CD4-positive, alpha-beta memory T cell (primary cell): ENCODE measurements around the gene SLC51B. TPM values are rescaled to one million over a fixed set of nuclear protein-coding genes. Genes with fewer than 3 reads are reported as not detected.

ENCODE experiments used
- CTCF ChIA-PET: fragments of 350-600 bp; sonication (Branson Sonifier 250); formaldehyde crosslinking; loops from one replicate; lab custom pipeline; 2021; ENCODE audit warnings: inconsistent platforms; ENCODE audit not compliant: partially characterized antibody; lab: Charles Lee
- POLR2A ChIA-PET: fragments of 350-600 bp; sonication (Branson Sonifier 250); formaldehyde crosslinking; loops from one replicate; lab custom pipeline; 2021; ENCODE audit not compliant: partially characterized antibody; lab: Charles Lee
- DNase-seq, 5 donors: peaks; one replicate each; pipeline versions ENCODE4 v3.0.0 to v3.0.0-alpha.2; 2020 to 2022; ENCODE audit warnings: mixed read lengths in 1 of 5
- H3K27ac ChIP-seq: one replicate; pipeline ENCODE4 v1.7.0; 2013; ENCODE audit warnings: low read depth, low read length
- H3K27me3 ChIP-seq: 2 replicates; pipeline ENCODE4 v1.7.0; 2013; ENCODE audit warnings: mild to moderate bottlenecking, low read length, moderate library complexity; ENCODE audit not compliant: insufficient read depth
- H3K36me3 ChIP-seq: 2 replicates; pipeline ENCODE4 v1.7.0; 2013; ENCODE audit warnings: mild to moderate bottlenecking, low read length, moderate library complexity; ENCODE audit not compliant: insufficient read depth
- H3K4me1 ChIP-seq: 2 replicates; pipeline ENCODE4 v1.7.0; 2013; ENCODE audit warnings: mild to moderate bottlenecking, low read length, moderate library complexity; ENCODE audit not compliant: insufficient read depth
- H3K4me3 ChIP-seq, 2 donors: one replicate each; pipeline ENCODE4 v1.7.0; 2013; ENCODE audit warnings: low read length in 2 of 2, mild to moderate bottlenecking in 1 of 2
- H3K9me3 ChIP-seq, 2 donors: one replicate each; pipeline ENCODE4 v1.7.0; 2013; ENCODE audit warnings: low read length in 2 of 2, control low read depth in 1 of 2; ENCODE audit not compliant: control insufficient read depth in 1 of 2
- H3K27ac Mint-ChIP-seq, 7 donors: one replicate each; pipeline ENCODE4 v1.8.0; 2020 to 2021; ENCODE audit warnings: mixed read lengths in 7 of 7, mild to moderate bottlenecking in 6 of 7, inconsistent platforms in 3 of 7, moderate library complexity in 3 of 7
- H3K27me3 Mint-ChIP-seq, 2 donors: one replicate each; pipeline ENCODE4 v1.8.0; 2020 to 2021; ENCODE audit warnings: mixed read lengths in 2 of 2
- H3K36me3 Mint-ChIP-seq, 2 donors: one replicate each; pipeline ENCODE4 v1.8.0; 2020 to 2021; ENCODE audit warnings: mixed read lengths in 2 of 2, inconsistent platforms in 1 of 2, mild to moderate bottlenecking in 1 of 2
- H3K4me1 Mint-ChIP-seq, 4 donors: one replicate each; pipeline ENCODE4 v1.8.0; 2020 to 2021; ENCODE audit warnings: mixed read lengths in 4 of 4, mild to moderate bottlenecking in 1 of 4
- H3K4me3 Mint-ChIP-seq, 8 donors: one replicate each; pipeline ENCODE4 v1.8.0; 2020 to 2021; ENCODE audit warnings: mixed read lengths in 8 of 8, mild to moderate bottlenecking in 7 of 8, moderate library complexity in 6 of 8, inconsistent platforms in 3 of 8
- H3K9me3 Mint-ChIP-seq, 8 donors: one replicate each; pipeline ENCODE4 v1.8.0; 2020 to 2021; ENCODE audit warnings: mixed read lengths in 8 of 8, mild to moderate bottlenecking in 5 of 8, inconsistent platforms in 3 of 8, moderate library complexity in 1 of 8
- intact Hi-C: fragments of 100-400 bp; cut with micrococcal nuclease; formaldehyde crosslinking; loops from one replicate; pipeline ENCODE4 v1.15.1; 2023
- polyA plus RNA-seq, 2 donors: library from polyadenylated mRNA; unstranded; fragments of 300-500 nt; fragmentation: Illumina TruSeq; gene quantifications; one replicate each; pipeline ENCODE4 v1.2.3, GENCODE V29; 2021
- total RNA-seq, 2 experiments: library from RNA; stranded (reverse); gene quantifications; one replicate each; pipeline ENCODE4 v1.2.3, GENCODE V29; 2021

Gene SLC51B
- total and polyA plus RNA-seq, 4 experiments from 2014 or later, result not detected

- Histone ChIP-seq H3K36me3 (peaks cover 21% of the 10 kb centered on the region), H3K27ac (no peak overlapping the region), H3K27me3 (no peaks in the 10 kb centered on the region), H3K9me3 (no peaks in the 10 kb centered on the region), H3K4me3 (no peak overlapping the region), H3K4me1 (no peaks in the 10 kb centered on the region)
- Mint-ChIP-seq H3K9me3 (no peaks in the 10 kb centered on the region), H3K27me3 (no peaks in the 10 kb centered on the region), H3K4me3 (no peak overlapping the region), H3K27ac (peak overlapping the region in 1 of 7 donors; percentile 33), H3K36me3 (peaks cover 52 to 60% of the 10 kb centered on the region in 2 donors), H3K4me1 (peaks cover 0 to 6% (median under 1%) of the 10 kb centered on the region in 4 donors)
- ChIA-PET POLR2A (no interaction called here), CTCF (interaction anchor here (0.6 kb wide), 1 partner anchor 133 kb away, joined by 3 read pairs; no protein-coding TSS in a partner anchor)
- DNase-seq, result no peak
- intact Hi-C loops, result no loop called here
Observed at GRCh38 chr15:65020419-65020818, 24.8 kb upstream of the SLC51B start.

DNA sequence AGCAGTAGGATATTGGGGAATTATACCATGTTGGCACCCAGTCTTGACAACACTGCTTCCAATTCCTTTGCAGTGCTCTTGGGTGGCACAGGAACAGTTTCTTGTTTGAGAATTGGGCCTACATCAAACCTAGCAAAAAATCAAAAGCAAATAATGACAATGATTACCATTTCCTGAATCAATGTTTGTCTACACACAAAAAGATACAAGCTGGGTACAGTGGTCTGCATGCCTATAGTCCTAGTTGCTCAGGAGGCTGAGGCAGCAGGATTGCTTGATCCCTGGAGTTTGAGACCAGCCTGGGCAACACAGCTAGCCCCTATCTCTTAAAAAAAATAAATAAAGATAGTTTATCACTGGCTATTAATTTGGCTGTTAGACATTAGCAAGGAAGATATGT is 23.7 kb upstream of the SLC51B start:
- ChIA-PET POLR2A (no interaction called here), CTCF (no interaction called here)
- Mint-ChIP-seq H3K36me3 (peaks cover 45 to 58% of the 10 kb centered on the region in 2 donors), H3K9me3 (no peaks in the 10 kb centered on the region), H3K4me3 (no peak overlapping the region), H3K27ac (no peak overlapping the region), H3K4me1 (peaks cover 0 to 6% (median 2%) of the 10 kb centered on the region in 4 donors), H3K27me3 (no peaks in the 10 kb centered on the region)
- H3K27me3 ChIP-seq, result no peaks in the 10 kb centered on the region
- no peak for DNase-seq
- H3K9me3 ChIP-seq, result no peaks in the 10 kb centered on the region
- H3K36me3 ChIP-seq, result peaks cover 12% of the 10 kb centered on the region
- no peak overlapping the region for H3K4me3 ChIP-seq
- no peaks in the 10 kb centered on the region for H3K4me1 ChIP-seq
- no peak overlapping the region for H3K27ac ChIP-seq
- intact Hi-C loops, result no loop called here

DNA sequence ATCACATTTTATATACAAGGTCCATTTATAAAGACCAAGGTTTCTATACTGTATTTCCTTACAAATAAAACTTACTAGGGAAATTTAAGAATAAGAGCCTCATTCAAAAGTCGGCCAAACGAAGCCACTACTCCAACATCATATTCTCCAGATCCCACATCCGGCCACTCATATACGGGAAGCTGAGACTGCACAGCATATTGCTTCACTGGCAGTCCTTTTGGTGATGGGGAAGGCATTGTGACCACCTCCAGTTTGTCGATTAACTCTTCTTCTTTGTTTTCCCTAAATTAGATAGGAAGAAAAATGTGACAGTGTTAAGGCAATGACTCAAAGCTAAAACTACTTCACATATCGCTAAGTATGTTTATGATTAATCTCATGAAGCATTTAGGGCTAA is 18.4 kb upstream of the SLC51B start:
- H3K27me3 Mint-ChIP-seq, result peaks cover 0 to 2% of the 10 kb centered on the region in 2 donors
- intact Hi-C loops, result no loop called here
- Histone ChIP-seq H3K27ac (no peak overlapping the region), H3K27me3 (no peaks in the 10 kb centered on the region), H3K4me1 (peaks cover 11% of the 10 kb centered on the region), H3K4me3 (no peak overlapping the region), H3K36me3 (no peaks in the 10 kb centered on the region), H3K9me3 (no peaks in the 10 kb centered on the region)
- ChIA-PET CTCF (interaction anchor here (1.2 kb wide), 1 partner anchor 8 kb away, joined by 3 read pairs; no protein-coding TSS in a partner anchor), POLR2A (no interaction called here)
- peak overlapping the region in 4 of 8 donors; percentile 25 to 52 (median 38) for H3K4me3 Mint-ChIP-seq
- H3K9me3 Mint-ChIP-seq, result no peaks in the 10 kb centered on the region
- peak overlapping the region in 3 of 7 donors; percentile 14 to 50 (median 24) for H3K27ac Mint-ChIP-seq
- DNase-seq, result no peak
- H3K36me3 Mint-ChIP-seq, result peaks cover 18 to 27% of the 10 kb centered on the region in 2 donors
- H3K4me1 Mint-ChIP-seq, result peaks cover 9 to 16% (median 13%) of the 10 kb centered on the region in 4 donors

- H3K27me3 Mint-ChIP-seq, result peaks cover 0 to 9% of the 10 kb centered on the region in 2 donors
- POLR2A ChIA-PET, result no interaction called here
- H3K4me3 Mint-ChIP-seq, result peak overlapping the region in 6 of 8 donors; percentile 21 to 95 (median 92)
- peaks cover 17 to 26% of the 10 kb centered on the region in 2 donors for H3K36me3 Mint-ChIP-seq
- H3K4me1 Mint-ChIP-seq, result peaks cover 9 to 16% (median 13%) of the 10 kb centered on the region in 4 donors
- CTCF ChIA-PET, result no interaction called here
- no peak overlapping the region for H3K27ac ChIP-seq
- H3K9me3 Mint-ChIP-seq, result no peaks in the 10 kb centered on the region
- H3K36me3 ChIP-seq, result no peaks in the 10 kb centered on the region
- DNase-seq, result no peak
- H3K27ac Mint-ChIP-seq, result peak overlapping the region in 1 of 7 donors; percentile 57
- intact Hi-C loops, result no loop called here
- H3K4me3 ChIP-seq, result no peak overlapping the region
- no peaks in the 10 kb centered on the region for H3K9me3 ChIP-seq
- no peaks in the 10 kb centered on the region for H3K27me3 ChIP-seq
- H3K4me1 ChIP-seq, result peaks cover 11% of the 10 kb centered on the region
Observed at GRCh38 chr15:65027593-65027992, 17.6 kb upstream of the SLC51B start.

- Histone ChIP-seq H3K36me3 (no peaks in the 10 kb centered on the region), H3K27me3 (no peaks in the 10 kb centered on the region), H3K9me3 (no peaks in the 10 kb centered on the region), H3K4me3 (peak overlapping the region; percentile 71 to 84), H3K27ac (peak overlapping the region; percentile 70), H3K4me1 (peaks cover 15% of the 10 kb centered on the region)
- H3K27ac Mint-ChIP-seq, result peak overlapping the region; percentile 43 to 97 (median 84)
- H3K4me1 Mint-ChIP-seq, result peaks cover 9 to 17% (median 16%) of the 10 kb centered on the region in 4 donors
- intact Hi-C loops, result no loop called here
- H3K36me3 Mint-ChIP-seq, result peaks cover 12 to 24% of the 10 kb centered on the region in 2 donors
- POLR2A ChIA-PET, result no interaction called here
- no peaks in the 10 kb centered on the region for H3K9me3 Mint-ChIP-seq
- no peak for DNase-seq
- H3K27me3 Mint-ChIP-seq, result peaks cover 3 to 14% of the 10 kb centered on the region in 2 donors
- peak overlapping the region; percentile 87 to 95 (median 94) for H3K4me3 Mint-ChIP-seq
- CTCF ChIA-PET, result no interaction called here
Observed at GRCh38 chr15:65028338-65028737, 16.8 kb upstream of the SLC51B start.

- H3K27me3 ChIP-seq, result no peaks in the 10 kb centered on the region
- no peaks in the 10 kb centered on the region for H3K9me3 Mint-ChIP-seq
- peaks cover 3 to 16% of the 10 kb centered on the region in 2 donors for H3K27me3 Mint-ChIP-seq
- peak within 1 kb of the TSS; percentile 70 for H3K27ac ChIP-seq
- CTCF ChIA-PET, result no interaction called here
- peaks cover 6 to 18% of the 10 kb centered on the region in 2 donors for H3K36me3 Mint-ChIP-seq
- POLR2A ChIA-PET, result no interaction called here
- intact Hi-C loops, result loop anchor here (1.0 kb wide), 2 partner anchors 40 to 104 kb away; partner anchors contain the start of genes PDCD7 and SPG21
- no peaks in the 10 kb centered on the region for H3K36me3 ChIP-seq
- peak within 1 kb of the TSS; percentile 71 to 84 for H3K4me3 ChIP-seq
- peaks cover 17% of the 10 kb centered on the region for H3K4me1 ChIP-seq
- H3K9me3 ChIP-seq, result no peaks in the 10 kb centered on the region
- H3K27ac Mint-ChIP-seq, result peak within 1 kb of the TSS; percentile 43 to 97 (median 84)
- peak; percentile 83 to 90 (median 85) for DNase-seq
- H3K4me3 Mint-ChIP-seq, result peak within 1 kb of the TSS; percentile 87 to 95 (median 94)
- H3K4me1 Mint-ChIP-seq, result peaks cover 11 to 24% (median 20%) of the 10 kb centered on the region in 4 donors
Observed at GRCh38 chr15:65028921-65029735, 16.1 kb upstream of the SLC51B start, which contains the start of gene MTFMT. Gene MTFMT (minus strand): TSS chr15:65029639. CDS start chr15:65029613, 26 bp downstream.

GRCh38 chr15:65029736-65030208 is 15.4 kb upstream of the SLC51B start:
- CTCF ChIA-PET, result no interaction called here
- intact Hi-C loops, result loop anchor here (1.0 kb wide), 2 partner anchors 40 to 104 kb away; partner anchors contain the start of genes PDCD7 and SPG21
- H3K9me3 Mint-ChIP-seq, result no peaks in the 10 kb centered on the region
- DNase-seq, result no peak
- peak overlapping the region in 5 of 7 donors; percentile 31 to 61 (median 43) for H3K27ac Mint-ChIP-seq
- H3K27me3 Mint-ChIP-seq, result peaks cover 3 to 16% of the 10 kb centered on the region in 2 donors
- POLR2A ChIA-PET, result no interaction called here
- H3K4me1 ChIP-seq, result peaks cover 17% of the 10 kb centered on the region
- no peaks in the 10 kb centered on the region for H3K36me3 ChIP-seq
- H3K27ac ChIP-seq, result peak overlapping the region; percentile 70
- H3K9me3 ChIP-seq, result no peaks in the 10 kb centered on the region
- H3K4me1 Mint-ChIP-seq, result peaks cover 11 to 24% (median 19%) of the 10 kb centered on the region in 4 donors
- H3K27me3 ChIP-seq, result no peaks in the 10 kb centered on the region
- H3K4me3 Mint-ChIP-seq, result peak overlapping the region; percentile 54 to 95 (median 78)
- peaks cover 2 to 13% of the 10 kb centered on the region in 2 donors for H3K36me3 Mint-ChIP-seq
- peak overlapping the region in 1 of 2 donors; percentile 84 for H3K4me3 ChIP-seq
